Upper lobe of right lung (tissue), 1 donor: ENCODE results near the gene RAB11FIP2. TPM values are rescaled to one million over a fixed set of nuclear protein-coding genes. Genes with fewer than 3 reads are reported as not detected.
A peak's percentile ranks its signal among the peaks of the same experiment; 100 is the strongest.

Experiments used
- ATAC-seq: fragments of 200-7000 bp; cut with Tn5 transposase; one replicate; pipeline ENCODE4 v1.9.1; 2020; ENCODE audit warnings: mild to moderate bottlenecking, moderate library complexity
- DNase-seq: peaks from one replicate; pipeline ENCODE4 v3.0.0-alpha.2; 2020
- H3K27ac ChIP-seq: fragments of 200-600 bp; one replicate; pipeline ENCODE4 v1.8.0; 2022
- H3K27me3 ChIP-seq: fragments of 200-600 bp; one replicate; pipeline ENCODE4 v1.8.0; 2022; ENCODE audit warnings: mild to moderate bottlenecking
- H3K36me3 ChIP-seq: fragments of 200-600 bp; one replicate; pipeline ENCODE4 v1.8.0; 2022
- H3K4me1 ChIP-seq: fragments of 200-600 bp; one replicate; pipeline ENCODE4 v1.8.0; 2022
- H3K4me3 ChIP-seq: fragments of 200-600 bp; one replicate; pipeline ENCODE4 v1.8.0; 2022; ENCODE audit warnings: mild to moderate bottlenecking
- H3K9me3 ChIP-seq: fragments of 200-600 bp; one replicate; pipeline ENCODE4 v1.8.0; 2022
- intact Hi-C: fragments of 100-400 bp; cut with DNase I; formaldehyde crosslinking; loops from one replicate; pipeline ENCODE4 v1.11.0; 2022
- total RNA-seq: library from RNA; stranded (reverse); fragmentation: NEBNext Ultra II Directional; extraction: Animal tissue kit (Norgen Biotek cat#: 25700); gene quantifications from one replicate; pipeline ENCODE4 v1.2.1, GENCODE V29; 2021
- TF ChIP-seq, protein P1 (sequence below): fragments of 200-600 bp; IDR thresholded peaks from one replicate; pipeline ENCODE4 v1.8.0; 2022; ENCODE audit warnings: antibody characterized with exemption
- donor health status: DM: no; HTN: yes; CAD: no; lungs with severe emphysema.

Gene RAB11FIP2
- total RNA-seq, 1 donor from 2014 or later, result 27.6 TPM

DNA sequence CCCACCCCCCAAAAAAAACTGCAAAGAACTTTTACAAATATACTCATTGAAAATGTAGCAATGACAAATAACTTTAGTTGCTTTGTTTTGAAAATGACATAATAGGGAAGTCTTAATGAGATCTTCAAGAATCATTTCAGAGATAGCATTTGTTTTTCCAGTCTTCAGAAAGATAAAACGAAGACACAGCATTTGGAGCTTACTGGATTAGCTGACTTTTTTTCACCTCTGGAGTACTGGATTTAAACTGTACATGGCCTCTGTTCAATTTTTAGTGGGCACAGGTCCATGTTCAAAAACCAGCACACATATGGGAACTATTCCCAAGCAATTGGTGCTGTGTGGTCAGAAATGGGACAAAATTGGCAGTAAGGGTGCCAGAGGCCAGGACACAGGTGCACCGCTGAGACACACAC, 3.9 kb downstream of the RAB11FIP2 start:
- intact Hi-C loops, result no loop called here

DNA sequence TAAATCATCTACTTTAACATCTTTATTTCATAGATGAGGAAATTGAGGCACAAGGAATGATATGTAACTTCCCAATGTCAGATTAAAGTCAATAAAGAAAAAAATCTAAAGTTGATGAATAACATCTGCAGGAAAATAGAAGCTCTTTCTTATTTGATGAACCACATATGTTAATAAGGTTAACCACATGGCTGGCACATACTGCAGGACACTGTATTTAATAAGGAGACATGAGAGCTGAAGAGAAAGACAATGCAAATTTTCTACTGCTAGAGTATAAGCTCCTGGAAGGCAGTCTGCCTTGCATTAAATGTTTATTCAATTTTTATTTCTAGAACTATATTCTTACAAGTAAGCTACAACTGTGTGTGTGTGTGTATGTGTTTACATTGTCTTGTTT, 4.4 kb downstream of the RAB11FIP2 start:
- TF ChIP-seq, protein P1, sequence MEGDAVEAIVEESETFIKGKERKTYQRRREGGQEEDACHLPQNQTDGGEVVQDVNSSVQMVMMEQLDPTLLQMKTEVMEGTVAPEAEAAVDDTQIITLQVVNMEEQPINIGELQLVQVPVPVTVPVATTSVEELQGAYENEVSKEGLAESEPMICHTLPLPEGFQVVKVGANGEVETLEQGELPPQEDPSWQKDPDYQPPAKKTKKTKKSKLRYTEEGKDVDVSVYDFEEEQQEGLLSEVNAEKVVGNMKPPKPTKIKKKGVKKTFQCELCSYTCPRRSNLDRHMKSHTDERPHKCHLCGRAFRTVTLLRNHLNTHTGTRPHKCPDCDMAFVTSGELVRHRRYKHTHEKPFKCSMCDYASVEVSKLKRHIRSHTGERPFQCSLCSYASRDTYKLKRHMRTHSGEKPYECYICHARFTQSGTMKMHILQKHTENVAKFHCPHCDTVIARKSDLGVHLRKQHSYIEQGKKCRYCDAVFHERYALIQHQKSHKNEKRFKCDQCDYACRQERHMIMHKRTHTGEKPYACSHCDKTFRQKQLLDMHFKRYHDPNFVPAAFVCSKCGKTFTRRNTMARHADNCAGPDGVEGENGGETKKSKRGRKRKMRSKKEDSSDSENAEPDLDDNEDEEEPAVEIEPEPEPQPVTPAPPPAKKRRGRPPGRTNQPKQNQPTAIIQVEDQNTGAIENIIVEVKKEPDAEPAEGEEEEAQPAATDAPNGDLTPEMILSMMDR, result no peak
- Histone ChIP-seq H3K27ac (no peak overlapping the region), H3K4me1 (peaks cover 16% of the 10 kb centered on the region), H3K4me3 (no peak overlapping the region), H3K36me3 (no peaks in the 10 kb centered on the region), H3K9me3 (no peaks in the 10 kb centered on the region), H3K27me3 (no peaks in the 10 kb centered on the region)
- DNase-seq (no peak), ATAC-seq (no peak)
- intact Hi-C loops, result no loop called here

More for the DNA sequence above, 3.9 kb downstream of the RAB11FIP2 start:
- TF ChIP-seq, protein P1, result no peak
- ATAC-seq (no peak), DNase-seq (no peak)
- no peak overlapping the region for H3K4me3 ChIP-seq
- peaks cover 16% of the 10 kb centered on the region for H3K4me1 ChIP-seq
- no peaks in the 10 kb centered on the region for H3K27me3 ChIP-seq
- no peaks in the 10 kb centered on the region for H3K36me3 ChIP-seq
- no peaks in the 10 kb centered on the region for H3K9me3 ChIP-seq
- H3K27ac ChIP-seq, result no peak overlapping the region

DNA sequence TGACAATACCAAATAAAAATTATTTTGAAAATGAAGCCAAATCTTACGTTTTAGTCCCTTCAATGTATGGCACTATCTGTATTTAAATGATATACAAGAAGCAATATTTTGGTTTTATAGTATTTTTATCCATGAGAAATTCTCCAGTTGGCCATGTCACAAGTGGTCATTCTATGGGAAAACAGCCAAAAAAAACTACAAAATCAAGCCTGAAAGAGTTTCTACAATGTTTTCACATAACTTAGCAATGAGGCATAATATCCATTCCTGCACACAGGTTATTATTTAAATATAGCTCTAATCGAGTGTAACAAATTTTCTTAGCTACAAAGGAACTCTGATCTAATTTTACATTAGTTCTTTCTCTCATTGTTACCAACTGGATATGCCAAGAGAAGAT, 5.4 kb downstream of the RAB11FIP2 start:
- intact Hi-C loops, result no loop called here
- no peak overlapping the region for H3K27ac ChIP-seq

DNA sequence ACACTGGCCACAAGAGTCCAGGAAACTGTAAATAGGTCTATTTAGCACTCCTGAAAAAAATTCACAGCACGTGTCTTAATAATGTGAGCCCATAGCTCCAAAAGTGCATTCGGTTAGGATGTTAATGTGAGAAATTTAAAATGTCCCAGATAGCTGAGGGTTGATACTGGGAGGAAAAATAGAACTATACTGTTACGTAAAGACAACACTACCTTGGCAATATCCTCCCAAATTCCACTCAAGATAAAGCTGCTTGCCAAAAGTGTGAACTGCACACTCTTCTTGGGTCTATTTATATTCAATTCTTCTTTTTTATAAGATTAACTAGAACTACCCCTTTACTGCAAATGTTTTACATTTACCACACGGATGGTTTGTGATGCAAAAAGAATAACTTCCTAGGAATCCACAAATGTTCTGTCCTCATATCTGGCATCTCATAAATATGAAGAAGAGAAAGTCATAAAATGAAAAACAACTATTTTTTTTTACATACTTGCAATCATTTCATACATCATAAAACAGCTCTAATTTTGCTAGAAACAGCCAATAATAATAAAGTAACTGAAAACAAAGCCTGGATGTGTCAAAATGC, 10.4 kb downstream of the RAB11FIP2 start:
- no peak for ATAC-seq
- Histone ChIP-seq H3K4me3 (no peak overlapping the region), H3K36me3 (peaks cover 16% of the 10 kb centered on the region), H3K27ac (peak overlapping the region; percentile 43), H3K9me3 (no peaks in the 10 kb centered on the region), H3K27me3 (no peaks in the 10 kb centered on the region), H3K4me1 (no peaks in the 10 kb centered on the region)
- intact Hi-C loops, result no loop called here
- TF ChIP-seq, protein P1, result no peak
- DNase-seq, result no peak

More for the DNA sequence above, 5.4 kb downstream of the RAB11FIP2 start:
- TF ChIP-seq, protein P1, result no peak
- no peaks in the 10 kb centered on the region for H3K36me3 ChIP-seq
- no peaks in the 10 kb centered on the region for H3K27me3 ChIP-seq
- no peak for DNase-seq
- no peak for ATAC-seq
- no peak overlapping the region for H3K4me3 ChIP-seq
- H3K4me1 ChIP-seq, result peaks cover 16% of the 10 kb centered on the region
- no peaks in the 10 kb centered on the region for H3K9me3 ChIP-seq

DNA sequence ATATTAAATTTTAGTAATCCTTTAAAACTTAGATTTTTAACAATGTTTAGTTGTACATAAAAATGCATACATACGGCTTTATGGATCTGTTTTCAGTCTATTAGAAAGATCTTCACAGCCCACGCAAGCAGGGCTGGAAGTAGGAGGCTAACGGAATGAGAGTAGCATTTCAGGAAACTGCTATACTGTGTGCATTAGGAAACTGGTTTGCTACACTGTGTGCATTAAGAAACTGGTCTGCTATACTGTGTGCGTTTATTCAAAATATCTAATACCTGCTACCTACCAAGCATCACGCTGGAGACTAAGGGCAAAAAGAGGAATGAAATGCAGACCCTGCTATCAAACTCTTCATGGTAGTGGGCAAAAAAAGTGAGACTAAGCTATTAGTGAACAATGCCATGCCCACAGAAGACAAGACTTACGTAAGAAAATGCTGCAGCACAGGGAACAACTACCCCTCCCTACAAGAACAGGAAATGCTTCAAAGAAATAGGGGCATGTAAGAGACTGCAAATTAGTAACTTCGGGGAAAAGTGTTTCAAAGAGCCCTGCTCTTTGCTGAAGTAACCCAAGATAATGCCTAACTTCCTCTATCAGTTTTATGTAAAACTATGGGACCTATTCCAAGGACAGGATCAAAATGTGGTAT, 11.3 kb downstream of the RAB11FIP2 start:
- ATAC-seq, result peak; percentile 90
- H3K4me3 ChIP-seq, result no peak overlapping the region
- DNase-seq, result no peak
- intact Hi-C loops, result no loop called here
- peaks cover 16% of the 10 kb centered on the region for H3K36me3 ChIP-seq
- H3K27me3 ChIP-seq, result no peaks in the 10 kb centered on the region
- no peaks in the 10 kb centered on the region for H3K4me1 ChIP-seq
- H3K9me3 ChIP-seq, result no peaks in the 10 kb centered on the region
- peak overlapping the region; percentile 43 for H3K27ac ChIP-seq
- TF ChIP-seq, protein P1, result no peak
